ENCODE data around the gene HAPSTR1.
"Not testable (repeated sequence)": the region's sequence is repeated elsewhere in the genome, so short reads cannot be mapped to it uniquely, and the experiment has no call there.

HAPSTR1 gene, protein sequence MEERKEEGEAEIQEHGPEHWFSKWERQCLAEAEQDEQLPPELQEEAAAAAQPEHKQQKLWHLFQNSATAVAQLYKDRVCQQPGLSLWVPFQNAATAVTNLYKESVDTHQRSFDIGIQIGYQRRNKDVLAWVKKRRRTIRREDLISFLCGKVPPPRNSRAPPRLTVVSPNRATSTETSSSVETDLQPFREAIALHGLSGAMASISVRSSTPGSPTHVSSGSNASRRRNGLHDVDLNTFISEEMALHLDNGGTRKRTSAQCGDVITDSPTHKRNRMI

DNA sequence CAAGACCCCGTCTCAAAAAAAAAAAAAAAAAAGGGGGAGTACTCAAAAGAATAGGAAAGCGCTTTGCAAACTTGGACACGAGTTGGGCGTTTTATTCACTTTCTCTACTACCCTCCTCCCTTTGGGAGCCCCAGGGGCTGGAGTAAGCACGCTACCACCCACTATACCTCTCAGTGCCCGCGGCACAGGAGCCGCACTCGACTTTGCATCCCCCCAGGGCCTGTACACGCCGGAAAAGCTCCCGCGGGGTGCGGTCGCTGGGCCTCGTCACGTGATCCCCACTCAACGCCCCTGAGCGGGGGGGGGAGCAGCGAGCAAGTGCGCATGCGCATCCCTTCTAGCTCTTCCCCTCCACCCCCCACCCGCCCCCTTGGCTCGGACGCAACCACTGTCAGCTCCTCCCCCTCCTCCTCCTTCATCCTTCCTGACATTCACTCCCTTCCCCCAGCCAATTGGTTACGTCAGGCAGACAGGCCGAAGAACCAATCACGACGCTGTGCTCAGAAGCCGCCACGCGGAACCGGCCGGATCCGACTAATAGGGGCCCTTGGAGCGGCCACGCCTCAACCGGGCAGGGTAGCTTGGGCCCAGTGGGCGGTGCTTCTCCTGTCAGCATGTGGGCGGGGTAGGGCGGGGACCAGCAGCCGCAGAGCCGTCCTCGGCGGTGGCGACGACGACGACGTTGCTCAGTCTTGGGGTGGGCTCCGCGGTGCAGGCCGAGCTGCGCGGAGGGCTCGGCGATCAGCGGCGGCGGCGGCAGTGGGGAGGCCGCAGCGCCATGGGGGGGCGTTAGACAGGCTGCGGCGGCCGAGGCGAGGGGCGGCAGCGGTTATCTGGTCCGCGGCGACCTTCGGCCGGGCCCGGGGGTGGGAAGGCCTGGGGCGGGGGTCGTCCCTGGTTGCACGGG is at the start of gene HAPSTR1:
TSS of gene HAPSTR1 (plus strand) at position 685 of the 907 bp plus-strand sequence. CDS start 401 bp downstream, outside the sequence.
- peak; percentile 88 for DNase-seq (ENCODE audit: low spot score)

DNA sequence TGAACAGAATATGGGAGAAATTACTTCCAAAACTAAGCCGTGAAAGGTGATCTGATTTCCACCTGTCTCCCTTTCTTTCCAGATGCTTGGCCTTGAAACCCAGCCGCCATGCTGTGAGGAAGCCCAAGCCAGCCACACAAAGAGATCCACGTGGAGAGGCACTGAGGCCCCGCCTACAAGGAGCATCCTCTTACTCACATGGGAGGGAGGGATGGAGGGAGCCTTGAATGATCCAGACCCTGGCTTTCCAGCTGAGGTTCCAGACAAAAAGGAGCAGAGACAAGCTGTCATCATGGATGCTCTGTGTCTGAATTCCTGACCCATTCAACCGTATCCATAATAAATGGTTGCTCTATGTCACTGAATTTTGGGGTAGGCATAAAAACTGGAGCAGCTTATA is 48.9 kb upstream of the HAPSTR1 start:
- no peak for DNase-seq (ENCODE audit: low spot score)

DNA sequence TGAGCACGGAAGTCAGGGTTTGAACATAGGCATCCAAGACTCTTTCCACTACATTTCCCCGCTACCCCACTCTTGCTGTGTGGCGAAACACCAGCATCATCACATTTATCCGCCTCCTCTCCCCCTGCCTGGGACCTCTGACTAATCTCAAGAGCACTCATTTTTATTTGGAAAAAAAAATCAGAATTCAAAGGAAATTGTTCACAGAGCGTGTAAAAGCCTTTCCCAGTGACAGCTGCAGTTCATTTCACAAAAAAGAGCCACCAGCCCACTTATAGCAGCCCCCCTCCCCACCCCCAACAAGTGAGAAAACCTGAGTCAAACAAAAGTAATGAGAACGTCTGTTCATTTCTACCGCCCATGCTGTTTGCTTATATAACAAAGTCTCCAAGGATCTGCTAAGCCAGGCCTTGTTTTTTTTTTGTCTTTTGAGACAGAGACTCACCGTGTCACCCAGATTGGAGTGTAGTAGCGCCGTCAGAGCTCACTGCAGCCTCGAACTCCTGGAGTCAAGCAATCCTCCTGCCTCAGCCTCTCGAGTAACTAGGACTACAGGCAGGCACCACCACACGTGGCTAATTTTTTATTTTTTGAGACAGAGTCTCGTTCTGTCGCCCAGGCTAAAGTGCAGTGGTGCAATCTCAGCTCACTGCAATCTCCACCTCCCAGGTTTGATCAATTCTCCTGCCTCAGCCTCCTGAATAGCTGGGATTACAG is 48.3 kb upstream of the HAPSTR1 start:
- no peak for DNase-seq (ENCODE audit: low spot score)

DNA sequence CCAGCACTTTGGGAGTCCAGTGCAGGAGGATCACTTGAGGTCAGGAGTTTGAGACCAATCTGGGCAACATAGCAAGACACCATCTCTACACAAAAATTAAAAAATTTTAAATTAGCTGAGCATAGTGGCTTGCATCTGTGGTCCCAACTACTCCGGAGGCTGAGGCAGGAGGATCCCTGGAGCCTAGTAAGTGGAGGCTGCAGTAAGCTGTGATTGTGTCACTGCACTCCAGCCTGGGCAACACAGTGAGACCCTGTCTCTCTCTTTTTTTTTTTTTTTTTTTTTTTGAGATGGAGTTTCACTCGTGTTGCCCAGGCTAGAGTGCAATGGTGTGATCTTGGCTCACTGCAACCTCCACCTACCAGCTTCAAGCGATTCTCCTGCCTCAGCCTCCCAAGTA is 45.9 kb upstream of the HAPSTR1 start:
- not testable (repeated sequence) for DNase-seq (ENCODE audit: low spot score)

DNA sequence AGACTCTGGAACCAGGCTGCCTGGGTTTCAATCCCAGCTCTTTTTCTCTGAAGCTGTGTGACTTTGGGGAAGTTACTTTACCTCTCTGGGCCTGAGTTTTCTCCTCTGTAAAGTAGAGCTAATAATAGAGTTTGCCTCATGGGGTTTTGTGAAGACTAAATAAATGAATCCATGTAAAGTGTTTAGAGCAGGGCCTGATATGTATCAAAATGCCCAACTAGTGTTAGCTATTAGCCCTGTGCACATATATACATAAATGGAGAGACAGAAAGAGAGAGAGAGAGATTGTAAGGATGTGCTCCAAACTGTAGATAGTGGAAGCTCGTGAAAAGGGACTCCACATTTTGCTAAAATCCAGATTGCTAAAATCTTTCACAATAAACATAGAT is 44.8 kb upstream of the HAPSTR1 start:
- no peak for DNase-seq (ENCODE audit: low spot score)

DNA sequence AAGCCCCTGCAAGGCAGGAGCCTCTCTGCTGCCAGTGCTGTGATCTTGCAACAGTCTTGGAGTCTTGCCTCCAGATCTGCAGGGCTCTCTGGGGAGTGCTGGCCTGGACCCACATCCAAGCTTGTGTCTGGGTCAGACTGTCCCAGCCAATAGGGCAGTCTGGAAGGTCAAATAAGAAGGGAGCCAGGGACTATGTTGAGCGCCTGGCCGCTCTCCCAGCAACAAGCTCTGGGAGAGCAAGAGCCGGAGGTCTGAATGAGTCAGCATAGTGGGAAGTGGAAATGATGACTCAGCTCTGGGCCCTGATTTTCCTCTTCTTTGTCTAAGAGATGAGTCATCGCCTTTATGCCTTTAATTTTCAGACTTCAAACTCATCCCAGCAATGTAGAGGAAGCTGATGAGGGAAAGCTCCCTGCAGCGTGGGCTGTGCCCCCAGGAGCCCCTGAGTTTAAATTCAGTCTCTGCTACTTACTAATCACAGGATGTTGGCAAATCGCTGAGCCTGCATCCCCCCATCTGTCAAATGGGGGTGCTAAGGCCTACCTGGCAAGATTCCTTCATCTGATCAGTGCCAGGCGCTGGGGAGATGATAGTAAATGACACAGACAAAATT is 43.6 kb upstream of the HAPSTR1 start:
- DNase-seq (ENCODE audit: low spot score), result peak; percentile 43

DNA sequence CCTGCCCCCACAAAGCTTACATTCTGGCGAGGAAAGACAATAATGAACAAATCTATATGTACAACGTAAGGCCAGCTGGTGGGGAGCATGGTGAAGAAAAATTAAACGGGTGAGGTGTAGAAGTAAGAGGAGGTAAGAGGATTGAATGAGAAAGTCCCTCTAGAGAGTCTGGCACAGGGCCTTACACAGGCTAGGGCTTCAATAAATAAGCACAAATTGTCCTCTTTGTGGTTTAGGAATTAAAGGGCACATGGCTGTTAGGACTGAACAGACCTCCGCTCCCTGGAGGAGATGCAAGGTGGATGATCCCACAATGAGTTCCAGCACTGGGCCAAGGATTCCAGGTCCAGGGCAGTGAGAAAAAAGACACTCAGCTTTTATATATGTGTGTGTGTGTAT is 43.1 kb upstream of the HAPSTR1 start:
- DNase-seq (ENCODE audit: low spot score), result no peak

DNA sequence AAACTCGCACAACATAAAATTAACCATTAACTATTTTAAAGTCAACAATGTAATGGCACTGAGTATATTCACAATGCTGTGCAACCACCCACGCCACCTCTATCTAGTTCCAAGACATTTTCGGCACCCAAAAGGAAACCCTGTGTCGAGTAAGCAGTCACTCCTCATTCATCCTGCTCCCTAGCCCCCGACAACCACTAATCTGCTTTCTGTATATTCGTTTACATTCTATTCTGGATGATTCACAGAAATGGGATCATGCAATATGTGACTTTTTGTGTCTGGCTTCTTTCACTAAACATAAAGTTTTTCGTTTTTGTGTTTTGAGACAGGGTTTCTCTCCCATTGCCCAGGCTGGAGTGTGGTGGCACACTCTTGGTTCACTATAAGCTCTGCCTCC is 42.2 kb upstream of the HAPSTR1 start:
- no peak for DNase-seq (ENCODE audit: low spot score)

DNA sequence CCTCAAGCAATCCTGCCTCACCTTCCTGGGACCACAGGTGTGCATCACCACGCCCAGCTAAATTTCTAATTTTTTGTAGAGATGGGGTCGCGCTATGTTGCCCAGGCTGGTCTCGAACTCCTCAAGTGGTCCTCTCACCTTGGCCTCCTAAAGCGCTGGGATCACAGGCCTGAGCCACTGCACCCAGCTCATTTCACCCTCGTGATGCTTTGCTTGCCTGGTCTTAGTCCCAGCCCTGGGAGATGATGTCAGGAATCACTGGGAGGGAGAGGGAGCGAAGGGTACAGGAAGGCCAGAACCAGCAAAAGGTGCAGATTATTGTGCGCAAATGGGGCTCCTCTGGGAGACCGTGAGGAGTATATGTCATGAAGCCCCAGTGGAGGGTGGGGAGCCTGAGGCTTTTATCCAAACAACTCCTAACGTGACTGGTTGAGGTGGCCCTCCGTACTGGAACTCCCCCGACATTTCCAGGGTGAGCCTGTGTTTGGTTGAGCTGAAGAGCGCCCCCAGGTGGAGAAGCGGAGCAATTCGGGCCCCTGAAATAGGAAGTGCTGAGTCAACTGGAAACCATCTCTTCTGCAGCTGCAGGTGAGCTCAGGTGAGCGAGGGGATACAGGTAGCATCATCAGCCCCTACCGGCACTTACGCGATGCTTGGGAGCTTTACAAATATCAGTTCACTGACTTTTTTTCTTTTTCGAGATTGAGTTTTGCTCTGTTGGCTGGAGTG is 41.2 kb upstream of the HAPSTR1 start:
- DNase-seq (ENCODE audit: low spot score), result no peak

DNA sequence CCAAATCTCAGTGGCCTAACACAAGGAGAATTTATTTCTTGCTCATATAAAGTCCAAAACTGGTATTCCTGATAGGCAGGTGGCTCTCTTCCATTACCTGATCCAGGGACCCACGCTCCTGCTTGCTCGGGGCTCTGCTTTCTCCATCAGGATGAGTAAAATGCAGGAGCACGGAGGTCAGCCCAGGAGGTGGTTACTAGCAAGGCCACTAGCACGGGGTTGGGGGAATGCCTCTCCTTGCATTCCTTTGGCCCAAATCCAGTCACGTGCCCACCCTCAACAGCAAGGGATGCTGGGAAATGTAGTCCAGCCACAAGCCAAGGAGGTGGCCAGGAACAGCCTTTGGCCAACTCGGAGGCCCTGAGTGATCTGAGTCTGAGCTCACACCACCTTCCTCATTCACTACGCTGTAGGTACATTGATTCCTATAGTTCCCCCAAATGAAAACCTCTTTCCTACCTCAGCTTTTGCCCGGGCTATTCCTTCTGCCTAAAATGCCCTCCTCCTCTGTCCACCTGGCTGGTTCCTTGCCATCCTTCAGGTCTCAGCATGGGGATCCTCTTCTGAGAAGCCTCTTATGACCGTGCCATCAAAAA is 38.3 kb upstream of the HAPSTR1 start:
- DNase-seq (ENCODE audit: low spot score), result peak; percentile 37

DNA sequence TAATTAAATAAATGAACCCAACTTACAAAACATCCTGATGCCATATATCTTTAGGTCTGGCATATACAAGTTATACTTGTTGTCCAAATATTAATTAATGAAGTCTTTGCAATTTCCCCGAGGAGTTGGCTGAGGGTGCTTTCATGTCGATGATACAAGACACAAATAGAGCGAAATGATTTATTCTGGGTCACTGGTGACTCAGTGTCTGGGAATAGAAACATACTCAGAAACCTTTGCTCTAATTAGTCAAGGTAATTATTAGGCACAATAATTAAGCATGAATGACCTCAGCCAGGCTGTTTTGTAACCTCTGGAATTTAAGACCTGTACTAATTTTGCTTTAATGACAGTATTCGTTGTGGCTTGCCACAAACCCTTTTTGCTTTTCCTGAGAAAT is 37.0 kb upstream of the HAPSTR1 start:
- no peak for DNase-seq (ENCODE audit: low spot score)

DNA sequence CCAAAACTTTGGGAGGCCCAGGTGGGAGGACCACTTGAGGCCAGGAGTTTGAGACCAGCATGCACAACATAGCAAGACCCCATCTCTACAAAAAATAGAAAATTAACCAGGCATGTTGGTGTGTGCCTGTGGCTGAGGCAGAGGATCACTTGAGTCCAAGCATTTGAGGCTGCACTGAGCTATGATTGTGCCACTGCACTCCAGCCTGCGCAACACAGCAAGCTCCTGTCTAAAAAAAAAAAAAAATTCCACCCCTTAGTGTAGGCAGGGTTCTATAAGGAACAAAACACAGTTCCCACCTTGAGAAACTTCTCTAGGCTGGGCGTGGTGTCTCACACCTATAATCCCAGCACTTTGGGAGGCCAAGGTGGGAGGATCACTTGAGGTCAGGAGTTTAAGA is 36.3 kb upstream of the HAPSTR1 start:
- DNase-seq (ENCODE audit: low spot score), result no peak

DNA sequence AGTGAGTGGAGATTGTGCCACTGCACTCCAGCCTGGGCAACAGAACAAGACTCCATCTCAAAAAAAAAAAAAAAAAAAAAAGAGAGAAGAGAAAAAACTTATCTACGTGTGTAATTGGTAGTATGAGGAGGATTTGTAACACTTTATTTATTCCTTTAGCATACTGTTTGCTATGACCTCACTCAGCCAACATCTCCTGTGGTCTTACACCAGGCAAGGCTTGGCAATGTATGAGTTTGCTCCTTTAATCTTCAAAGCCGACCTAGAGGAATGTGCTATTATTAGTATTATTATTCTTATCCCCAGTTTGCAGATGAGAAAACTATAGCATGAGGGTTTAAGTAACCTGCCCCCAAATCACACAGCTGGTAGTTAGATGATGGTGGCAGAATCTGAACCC is 35.8 kb upstream of the HAPSTR1 start:
- no peak for DNase-seq (ENCODE audit: low spot score)

DNA sequence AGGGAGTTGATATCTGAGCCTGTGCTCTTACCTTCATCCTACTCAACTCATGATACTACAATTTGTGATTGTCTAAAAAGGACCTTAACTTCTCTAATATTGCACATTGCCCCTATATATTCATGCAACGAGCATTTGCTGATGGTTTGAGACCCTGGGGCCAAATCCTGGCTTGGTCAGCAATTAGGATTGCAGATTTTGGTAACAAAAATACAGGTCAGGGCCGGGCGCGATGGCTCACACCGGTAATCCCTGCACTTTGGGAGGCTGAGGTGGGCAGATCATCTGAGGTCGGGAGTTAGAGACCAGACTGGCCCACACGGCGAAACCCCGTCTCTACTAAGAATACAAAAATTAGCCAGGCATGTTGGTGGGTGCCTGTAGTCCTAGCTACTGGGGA is 35.4 kb upstream of the HAPSTR1 start:
- no peak for DNase-seq (ENCODE audit: low spot score)

DNA sequence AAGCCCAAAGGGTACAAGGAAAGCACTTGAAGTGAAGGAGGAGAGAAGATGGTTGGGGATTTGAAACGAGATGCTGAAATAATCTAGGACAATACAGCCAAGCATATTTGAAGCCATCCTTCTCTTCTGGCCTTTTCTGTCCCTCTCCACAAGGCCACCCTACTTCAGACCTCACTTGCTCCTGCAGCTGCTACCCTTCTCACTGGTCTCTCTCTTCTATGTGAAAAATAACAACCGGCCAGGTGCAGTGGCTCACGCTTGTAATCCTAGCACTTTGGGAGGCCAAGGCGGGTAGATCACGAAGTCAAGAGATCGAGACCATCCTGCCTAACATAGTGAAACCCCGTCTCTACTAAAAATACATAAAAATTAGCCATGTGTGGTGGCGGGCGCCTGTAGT is 33.2 kb upstream of the HAPSTR1 start:
- DNase-seq (ENCODE audit: low spot score), result no peak

DNA sequence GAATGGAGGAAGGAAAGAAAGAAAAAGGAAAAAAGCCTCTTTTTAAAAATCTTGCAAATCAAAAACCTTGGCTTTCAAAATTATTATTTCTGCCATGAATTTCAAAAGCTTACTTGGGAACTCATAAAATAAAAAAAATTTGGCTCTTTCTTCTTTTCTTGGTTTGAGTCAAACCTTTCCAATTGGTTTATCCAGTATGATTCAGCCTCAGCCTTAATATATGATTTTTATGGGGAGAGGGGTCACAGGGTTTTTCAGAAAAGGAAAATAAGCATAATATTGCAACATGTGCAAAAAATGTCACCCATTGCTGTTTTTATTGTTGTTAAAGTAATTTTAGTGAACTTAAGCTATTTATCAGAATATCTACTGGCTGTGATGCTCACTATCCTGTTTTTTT is 31.2 kb upstream of the HAPSTR1 start:
- no peak for DNase-seq (ENCODE audit: low spot score)

DNA sequence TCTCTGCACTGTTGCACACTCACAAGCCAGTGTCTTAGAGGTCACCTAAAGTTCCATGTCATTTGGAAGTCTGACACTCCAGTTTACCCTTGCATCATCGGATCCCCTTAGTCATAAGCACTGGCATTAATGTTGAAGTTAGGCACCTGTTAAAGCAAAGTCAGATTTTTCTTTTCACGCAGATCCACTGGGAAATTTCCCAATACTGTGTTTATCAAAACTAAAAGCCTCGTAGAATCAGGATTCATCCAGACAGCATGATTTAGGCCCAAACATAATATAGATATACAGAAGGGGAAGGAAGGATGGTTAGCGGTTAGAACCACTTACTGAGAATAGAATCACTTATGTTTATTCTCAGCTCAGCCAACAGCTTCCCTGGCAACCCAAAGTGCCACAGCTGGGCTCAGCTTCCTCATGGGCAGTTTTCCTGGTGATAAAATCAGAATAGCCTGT is 30.1 kb upstream of the HAPSTR1 start:
- no peak for DNase-seq (ENCODE audit: low spot score)

DNA sequence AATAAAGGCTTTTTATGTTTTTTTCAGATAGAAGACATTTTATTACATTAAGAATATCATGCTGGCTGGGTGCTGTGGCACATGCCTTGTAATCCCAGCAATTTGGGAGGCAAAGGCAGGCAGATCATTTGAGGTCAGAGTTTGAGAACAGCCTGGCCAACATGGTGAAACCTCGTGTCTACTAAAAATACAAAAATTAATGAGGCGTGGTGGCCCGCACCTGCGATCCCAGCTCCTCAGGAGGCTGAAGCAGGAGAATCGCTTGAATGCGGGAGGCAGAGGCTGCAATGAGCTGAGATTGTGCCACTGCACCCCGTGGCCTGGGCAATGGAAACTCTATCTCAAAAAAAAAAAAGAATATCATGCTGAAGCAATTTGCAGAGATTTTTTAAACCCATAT is 29.1 kb upstream of the HAPSTR1 start:
- DNase-seq (ENCODE audit: low spot score), result no peak

DNA sequence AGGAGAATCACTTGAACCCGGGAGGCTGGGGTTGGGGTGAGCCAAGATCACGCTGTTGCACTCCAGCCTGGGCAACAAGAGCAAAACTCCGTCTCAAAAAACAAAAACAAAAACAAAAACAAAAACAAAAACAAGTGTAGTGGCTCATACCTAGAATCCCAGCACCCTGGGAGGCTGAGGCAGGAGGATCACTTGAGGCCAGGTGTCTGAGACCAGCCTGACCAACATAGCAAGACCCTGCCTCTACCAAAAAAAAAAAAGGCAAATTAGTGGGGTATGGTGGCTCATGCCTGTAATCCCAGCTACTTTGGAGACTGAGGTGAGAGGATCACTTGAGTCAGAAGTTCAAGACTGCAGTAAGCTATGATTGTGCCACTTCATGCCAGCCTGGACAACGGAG is 26.4 kb upstream of the HAPSTR1 start:
- no peak for DNase-seq (ENCODE audit: low spot score)

DNA sequence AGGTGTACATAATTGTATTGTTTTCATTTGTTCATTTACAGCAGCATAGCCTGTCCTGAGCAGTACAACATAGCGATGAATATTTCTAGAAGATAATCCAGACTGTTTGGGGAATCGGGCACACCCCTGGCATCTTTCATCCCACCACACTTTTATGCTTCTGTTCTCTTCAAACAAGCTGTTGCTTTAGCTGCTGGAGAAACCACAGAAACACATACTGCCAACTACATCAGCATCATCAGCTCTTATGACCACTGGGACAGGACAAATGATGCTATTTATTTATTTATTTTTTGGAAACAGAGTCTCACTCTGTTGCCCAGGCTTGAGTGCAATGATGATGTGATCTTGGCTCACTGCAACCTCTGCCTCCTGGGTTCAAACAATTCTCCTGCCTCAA is 22.6 kb upstream of the HAPSTR1 start:
- DNase-seq (ENCODE audit: low spot score), result no peak

DNA sequence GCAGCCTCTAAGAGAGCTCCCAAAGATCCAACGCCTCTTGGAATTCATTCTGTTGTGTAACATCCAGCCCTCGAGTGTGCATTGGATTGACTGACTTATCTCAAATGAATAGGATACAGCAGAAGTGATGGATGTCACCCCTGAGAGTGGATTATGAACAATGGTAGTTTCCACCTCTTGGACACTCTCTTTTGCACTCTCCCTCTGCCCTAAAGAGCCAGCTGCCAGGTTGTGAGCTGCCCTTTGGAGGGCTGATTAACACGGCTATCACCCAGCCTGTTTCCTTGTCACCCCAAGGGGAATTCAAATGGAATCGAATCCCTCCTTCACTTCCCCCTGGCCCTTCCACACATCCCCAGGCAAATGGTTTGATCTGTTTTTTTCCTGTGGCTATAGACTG is 21.2 kb upstream of the HAPSTR1 start:
- no peak for DNase-seq (ENCODE audit: low spot score)

Measured in HuH-7.5 (cell line).